ENCODE results near the gene CCDC182. TPM values are rescaled to one million over a fixed set of nuclear protein-coding genes. Genes with fewer than 3 reads are reported as not detected.

The CCDC182 gene
- total RNA-seq, 2 experiments from 2014 or later: not detected

- Mint-ChIP-seq H3K27ac (no peak overlapping the region), H3K4me3 (no peak overlapping the region), H3K36me3 (no peaks in the 10 kb centered on the region)
These were observed 41.8 kb downstream of the CCDC182 start for GRCh38 chr17:57703273-57703672.

GRCh38 chr17:57701124-57701523 lies 44.0 kb downstream of the CCDC182 start:
- Mint-ChIP-seq H3K36me3 (no peaks in the 10 kb centered on the region), H3K4me3 (no peak overlapping the region)

More at GRCh38 chr17:57703273-57703672, 41.8 kb downstream of the CCDC182 start:
- Mint-ChIP-seq H3K27me3 (no peaks in the 10 kb centered on the region), H3K9me3 (no peaks in the 10 kb centered on the region), H3K4me1 (peaks cover 10% of the 10 kb centered on the region)
- no peak for DNase-seq

GRCh38 chr17:57699751-57700219 lies 45.3 kb downstream of the CCDC182 start:
- Mint-ChIP-seq H3K36me3 (peaks cover 2% of the 10 kb centered on the region), H3K4me3 (no peak overlapping the region), H3K9me3 (no peaks in the 10 kb centered on the region), H3K4me1 (no peaks in the 10 kb centered on the region), H3K27me3 (no peaks in the 10 kb centered on the region), H3K27ac (no peak overlapping the region)
- no peak for DNase-seq

More at GRCh38 chr17:57701124-57701523, 44.0 kb downstream of the CCDC182 start:
- H3K4me1 Mint-ChIP-seq: peaks cover 5% of the 10 kb centered on the region
- H3K27me3 Mint-ChIP-seq: no peaks in the 10 kb centered on the region
- no peaks in the 10 kb centered on the region for H3K9me3 Mint-ChIP-seq
- H3K27ac Mint-ChIP-seq: no peak overlapping the region
- DNase-seq: no peak

GRCh38 chr17:57697891-57698711 lies 47.0 kb downstream of the CCDC182 start:
- peaks cover 1% of the 10 kb centered on the region for H3K9me3 Mint-ChIP-seq
- no peaks in the 10 kb centered on the region for H3K4me1 Mint-ChIP-seq
- H3K27me3 Mint-ChIP-seq: no peaks in the 10 kb centered on the region
- peak; percentile 5 for DNase-seq
- no peak overlapping the region for H3K27ac Mint-ChIP-seq
- H3K36me3 Mint-ChIP-seq: peaks cover 7% of the 10 kb centered on the region
- H3K4me3 Mint-ChIP-seq: no peak overlapping the region

GRCh38 chr17:57697197-57697596 lies 47.9 kb downstream of the CCDC182 start:
- no peak for DNase-seq
- Mint-ChIP-seq H3K9me3 (peaks cover 1% of the 10 kb centered on the region), H3K4me1 (no peaks in the 10 kb centered on the region), H3K27me3 (no peaks in the 10 kb centered on the region), H3K27ac (no peak overlapping the region), H3K4me3 (no peak overlapping the region), H3K36me3 (peaks cover 11% of the 10 kb centered on the region)

GRCh38 chr17:57696050-57696449 lies 49.0 kb downstream of the CCDC182 start:
- no peak overlapping the region for H3K4me3 Mint-ChIP-seq
- H3K27ac Mint-ChIP-seq: no peak overlapping the region
- no peaks in the 10 kb centered on the region for H3K4me1 Mint-ChIP-seq
- no peak for DNase-seq
- H3K27me3 Mint-ChIP-seq: no peaks in the 10 kb centered on the region
- H3K9me3 Mint-ChIP-seq: peaks cover 1% of the 10 kb centered on the region
- peaks cover 11% of the 10 kb centered on the region for H3K36me3 Mint-ChIP-seq

Other genes with a start within 250 kb of the CCDC182 start
- 10 to 100 TPM; 85.0 to 91.4 TPM for gene MRPS23, start 104.7 kb upstream of the CCDC182 start, total RNA-seq
- gene CUEDC1, start 210.1 kb upstream of the CCDC182 start, total RNA-seq: under 1 TPM; 0.14 to 0.18 TPM
- 10 to 100 TPM; 22.8 to 23.0 TPM for gene VEZF1, start 243.0 kb upstream of the CCDC182 start, total RNA-seq

All from activated naive CD8-positive, alpha-beta T cell treated with anti-CD3 and anti-CD28 coated beads for 36 hours (primary cell).